Hair follicular keratinocyte (primary cell): Measurements from ENCODE around the gene GPR176. TPM values are rescaled to one million over a fixed set of nuclear protein-coding genes. Genes with fewer than 3 reads are reported as not detected.

ENCODE experiments used
- total RNA-seq: library from RNA; depleted of rRNA; stranded (reverse); fragments of >200 nt; gene quantifications from 2 replicates; pipeline ENCODE4 v1.2.3, GENCODE V29; 2015

The GPR176 gene, protein sequence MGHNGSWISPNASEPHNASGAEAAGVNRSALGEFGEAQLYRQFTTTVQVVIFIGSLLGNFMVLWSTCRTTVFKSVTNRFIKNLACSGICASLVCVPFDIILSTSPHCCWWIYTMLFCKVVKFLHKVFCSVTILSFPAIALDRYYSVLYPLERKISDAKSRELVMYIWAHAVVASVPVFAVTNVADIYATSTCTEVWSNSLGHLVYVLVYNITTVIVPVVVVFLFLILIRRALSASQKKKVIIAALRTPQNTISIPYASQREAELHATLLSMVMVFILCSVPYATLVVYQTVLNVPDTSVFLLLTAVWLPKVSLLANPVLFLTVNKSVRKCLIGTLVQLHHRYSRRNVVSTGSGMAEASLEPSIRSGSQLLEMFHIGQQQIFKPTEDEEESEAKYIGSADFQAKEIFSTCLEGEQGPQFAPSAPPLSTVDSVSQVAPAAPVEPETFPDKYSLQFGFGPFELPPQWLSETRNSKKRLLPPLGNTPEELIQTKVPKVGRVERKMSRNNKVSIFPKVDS
- 17.5 and 25.3 TPM in 2 replicates for total RNA-seq

DNA sequence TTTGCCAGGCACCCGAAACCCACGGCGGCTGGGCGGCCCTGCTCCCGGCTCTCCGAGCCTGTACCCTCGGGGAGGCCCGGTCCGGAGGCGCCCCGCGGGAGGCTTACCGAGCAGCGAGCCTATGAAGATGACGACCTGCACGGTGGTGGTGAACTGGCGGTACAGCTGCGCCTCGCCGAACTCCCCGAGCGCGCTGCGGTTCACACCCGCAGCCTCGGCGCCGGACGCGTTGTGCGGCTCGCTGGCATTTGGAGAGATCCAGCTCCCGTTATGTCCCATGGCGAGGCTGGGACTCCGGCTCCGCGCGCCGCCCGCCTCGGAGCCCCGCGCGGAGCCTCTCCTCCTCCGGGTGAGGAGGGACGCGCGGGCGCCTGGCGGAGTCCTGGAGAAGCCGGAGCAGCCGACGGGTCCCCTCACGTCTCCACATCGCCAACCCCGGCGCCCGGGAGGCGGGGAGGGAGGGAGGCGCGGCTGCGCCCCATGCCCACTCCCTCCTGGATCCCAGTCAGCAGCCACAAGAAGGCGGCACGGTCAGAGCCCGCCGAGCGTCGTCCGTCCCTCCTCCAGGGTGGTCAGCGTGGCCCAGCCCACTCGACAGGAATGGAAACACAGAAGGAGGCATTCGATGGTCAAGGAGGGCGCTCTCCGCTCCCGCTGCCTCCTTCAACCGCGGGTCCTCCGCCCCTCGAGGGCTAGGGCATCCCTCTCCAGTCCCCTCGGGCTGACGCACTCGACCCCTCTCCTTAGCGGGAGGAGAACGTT lies at the start of gene GPR176:
Gene GPR176 (minus strand): TSS at position 519 of the 762 bp plus-strand sequence. CDS start 240 bp downstream, at position 279.

DNA sequence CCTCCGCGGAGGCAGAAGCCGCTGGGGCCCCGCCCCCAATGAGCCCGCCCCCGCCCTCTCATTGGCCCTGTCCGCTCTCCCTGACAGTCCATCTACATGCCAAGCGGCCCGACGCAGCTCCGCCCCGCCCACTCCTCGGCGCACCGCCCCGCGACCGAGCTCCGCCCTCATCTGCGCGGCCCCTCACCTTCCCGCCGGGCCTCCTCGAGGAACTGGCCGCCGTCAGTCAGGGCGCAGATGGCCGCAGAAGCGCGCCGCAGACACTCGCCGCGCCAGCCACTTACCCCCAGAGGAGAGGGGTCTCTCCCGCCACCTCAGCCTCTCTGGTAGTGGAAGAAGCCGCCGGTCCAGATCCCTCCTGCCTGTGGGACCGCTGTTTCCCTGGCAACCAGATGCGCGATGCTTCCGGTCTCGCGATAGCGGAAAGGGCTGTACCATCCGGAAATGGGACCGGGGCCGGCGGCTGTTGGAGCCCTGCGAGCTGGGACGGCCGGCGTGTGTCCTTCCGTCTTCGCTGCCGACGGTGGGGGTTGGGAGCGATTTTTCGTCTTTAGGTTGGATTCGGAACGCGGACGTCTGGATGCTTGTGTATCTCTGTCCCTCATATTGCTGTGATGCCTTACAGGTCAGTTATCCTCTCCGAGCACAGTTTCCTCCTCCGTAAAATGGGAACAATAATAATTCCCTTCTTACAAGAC lies 137.5 kb downstream of the GPR176 start, which contains the start of gene FSIP1:
Gene FSIP1 (minus strand): TSS at position 401 of the 698 bp plus-strand sequence. CDS start 6,317 bp downstream, outside the sequence.

Other genes starting within 250 kb of the GPR176 start
- gene FSIP1, start 137.4 kb downstream of the GPR176 start, total RNA-seq: 0.76 and 2.0 TPM in 2 replicates
- gene EIF2AK4, start 13.8 kb upstream of the GPR176 start, total RNA-seq: 59.4 and 64.5 TPM in 2 replicates
- gene SRP14, start 118.9 kb upstream of the GPR176 start, total RNA-seq: 219 and 254 TPM in 2 replicates
- gene BMF, start 188.6 kb upstream of the GPR176 start, total RNA-seq: 0.04 and 0.08 TPM in 2 replicates
- gene BUB1B, start 240.8 kb upstream of the GPR176 start, total RNA-seq: 9.1 and 30.6 TPM in 2 replicates